HG03159 (cell line): ENCODE measurements around the gene SYCP2.

Experiments
- ATAC-seq: cut with Tn5 transposase; IDR thresholded peaks from one replicate; pipeline ENCODE4 v1.9.1; 2021; ENCODE audit warnings: mild to moderate bottlenecking, moderate library complexity; ENCODE audit not compliant: unreplicated experiment

Gene SYCP2

DNA sequence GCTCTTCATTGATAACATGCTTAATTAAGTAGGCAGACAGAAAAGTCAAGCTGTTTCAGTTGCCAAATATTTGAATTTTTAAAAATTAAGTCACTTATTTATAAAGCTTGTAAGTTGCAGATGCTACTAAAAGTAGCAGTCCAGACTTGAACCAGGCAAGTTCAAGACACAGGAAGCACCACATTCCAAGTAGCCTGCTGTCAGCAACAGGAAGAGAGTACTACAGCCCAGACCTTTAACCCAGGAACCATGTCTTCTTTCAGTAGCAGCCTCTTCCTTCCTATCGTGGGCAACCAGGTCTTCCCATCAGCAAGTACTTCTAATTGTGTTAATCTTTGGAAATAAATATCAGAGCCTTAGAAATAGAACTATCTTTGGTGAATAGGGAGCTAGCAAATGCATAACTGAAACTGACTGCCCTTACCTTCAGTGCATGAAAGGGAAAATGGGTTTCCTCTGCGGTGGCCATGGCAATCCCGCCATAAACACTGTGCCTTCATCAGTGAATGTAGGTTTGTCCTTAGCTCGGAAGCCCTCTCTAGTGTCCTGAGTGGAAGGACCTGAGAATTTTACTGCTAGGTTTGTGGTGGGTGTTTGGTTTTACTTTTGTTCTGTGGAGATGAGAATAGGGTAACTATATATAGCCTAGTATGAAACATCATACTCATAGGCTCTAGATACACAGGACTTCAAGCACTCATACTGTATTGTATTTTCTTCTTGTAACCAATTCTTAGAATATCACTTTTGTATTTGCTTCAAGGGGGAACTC lies 95.6 kb downstream of the SYCP2 start:
- peak; percentile 81 for ATAC-seq

DNA sequence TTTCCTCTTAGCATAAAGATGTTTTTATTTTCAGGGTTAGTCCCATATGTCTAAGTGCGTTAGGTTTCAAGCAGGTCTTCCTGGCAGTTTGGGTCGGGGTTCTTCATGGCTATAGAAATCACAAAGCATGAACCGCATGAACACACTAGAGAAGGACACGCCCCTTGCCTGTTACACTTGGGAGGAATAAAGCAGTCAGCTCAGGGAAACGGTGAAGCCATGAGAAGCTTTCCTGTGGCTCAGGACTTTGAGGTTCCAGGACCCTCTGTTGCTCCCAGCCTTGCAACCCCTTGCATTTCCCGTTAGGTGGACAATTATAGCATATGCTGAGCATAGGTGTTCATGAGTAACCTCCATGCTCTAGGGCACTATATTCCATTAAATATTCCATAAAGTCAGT lies 96.7 kb downstream of the SYCP2 start:
- no peak for ATAC-seq

DNA sequence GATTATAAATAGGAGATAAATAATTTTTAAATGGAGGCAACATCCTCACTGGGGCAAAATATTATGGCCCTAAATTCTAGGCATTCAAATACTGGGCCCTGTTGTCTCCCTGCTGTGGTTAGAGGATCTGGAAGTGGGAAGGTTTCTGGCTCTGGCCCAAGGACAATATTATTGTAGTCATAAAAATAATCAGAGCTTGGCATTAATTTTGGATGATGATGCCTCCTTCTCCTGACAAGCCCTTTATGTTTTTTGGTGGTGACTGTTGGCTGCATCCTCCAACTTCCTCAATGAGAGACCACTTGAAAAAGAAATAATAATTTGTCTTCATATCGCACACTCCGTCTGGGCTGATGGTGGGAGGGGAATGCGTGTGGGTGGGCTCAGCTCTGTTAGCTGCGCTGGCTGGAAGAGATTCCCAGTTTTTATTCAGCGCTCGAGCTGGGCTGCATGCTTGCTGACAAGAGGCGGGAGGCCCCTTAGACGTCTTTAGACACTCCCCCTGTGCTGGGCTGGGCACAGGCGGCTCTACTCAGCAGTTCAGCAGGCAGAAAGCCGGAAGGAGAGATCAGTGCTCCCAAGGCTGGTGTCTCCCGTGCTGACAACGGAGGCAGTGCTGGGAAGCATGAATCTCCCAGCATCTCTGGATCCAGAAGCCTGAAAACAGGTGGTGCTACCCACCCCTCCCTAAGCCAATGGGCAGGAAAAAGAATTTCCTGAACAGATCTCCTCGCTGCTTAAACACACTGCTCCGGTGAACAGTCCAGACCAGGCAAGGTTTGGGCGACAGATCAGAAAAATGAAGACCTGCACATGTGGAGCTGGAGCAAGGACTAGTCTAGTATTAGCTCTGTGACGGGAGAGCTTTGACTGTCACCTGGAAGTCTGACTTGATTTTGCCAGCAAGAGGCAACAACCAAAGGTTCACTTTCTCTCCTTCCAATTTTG lies 97.7 kb downstream of the SYCP2 start:
- no peak for ATAC-seq

DNA sequence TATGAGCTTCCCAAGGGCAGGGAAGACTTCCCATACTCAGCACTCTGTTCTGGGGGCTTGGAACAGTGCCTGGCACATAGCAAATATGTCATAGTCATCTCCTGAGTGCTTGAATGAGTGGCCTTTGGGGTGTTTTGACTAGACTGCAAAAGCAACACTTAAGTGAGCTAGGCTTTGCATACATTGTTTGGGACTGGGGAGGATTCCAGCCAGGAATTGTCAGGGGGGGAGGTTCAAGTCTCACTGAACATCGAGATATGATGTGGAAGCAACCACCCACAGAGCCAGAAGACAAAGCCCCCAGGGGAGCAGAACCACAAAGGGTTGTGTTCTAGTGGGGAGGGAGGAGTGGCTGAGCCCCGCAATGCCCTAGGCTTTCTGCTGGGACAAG lies 98.4 kb downstream of the SYCP2 start:
- no peak for ATAC-seq

DNA sequence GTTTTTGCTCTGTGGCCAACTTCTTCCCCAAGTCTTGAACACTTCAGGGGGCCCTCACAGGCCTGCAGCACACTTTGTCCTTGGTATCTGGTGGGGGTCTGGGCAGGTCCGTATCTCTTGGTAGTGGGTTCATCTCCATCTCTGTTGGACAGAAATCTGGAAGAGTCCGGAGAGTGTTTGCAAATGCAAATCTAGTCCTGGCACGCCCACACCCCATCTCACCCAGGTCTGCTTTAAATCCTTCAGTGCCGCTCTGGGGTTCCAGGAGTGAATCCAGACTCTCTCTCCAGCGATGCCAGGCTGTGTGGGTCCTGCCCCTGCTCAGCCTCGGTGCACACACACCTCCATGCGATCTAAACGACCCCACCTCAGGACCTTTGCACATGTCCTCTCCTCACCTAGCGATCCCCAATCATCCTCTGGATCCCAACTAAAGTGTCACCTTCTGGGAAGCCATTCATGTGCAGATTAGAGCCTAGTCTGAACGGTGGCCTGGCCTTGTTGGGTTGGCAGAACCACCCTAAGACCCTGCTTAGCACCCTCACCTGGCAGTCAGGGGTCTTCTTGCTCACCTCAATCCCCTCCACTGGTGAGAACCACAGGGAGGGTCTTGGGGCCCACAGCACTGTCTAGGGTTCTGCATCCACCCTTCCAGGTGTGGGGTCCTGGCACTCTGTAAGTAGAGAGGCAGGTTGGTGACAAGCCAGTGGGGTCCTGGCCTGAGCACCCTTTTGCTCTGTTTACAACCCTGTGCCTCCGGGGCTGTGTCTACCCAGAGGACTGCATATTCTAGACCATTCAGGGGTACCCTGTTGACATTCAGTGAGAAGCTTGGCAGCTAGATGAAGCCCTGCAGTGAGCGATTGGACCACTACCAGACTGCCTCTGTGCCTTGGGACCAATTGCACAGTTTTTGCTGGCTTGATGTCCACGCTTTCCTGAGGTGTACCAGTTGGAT lies 100.8 kb downstream of the SYCP2 start:
- no peak for ATAC-seq

DNA sequence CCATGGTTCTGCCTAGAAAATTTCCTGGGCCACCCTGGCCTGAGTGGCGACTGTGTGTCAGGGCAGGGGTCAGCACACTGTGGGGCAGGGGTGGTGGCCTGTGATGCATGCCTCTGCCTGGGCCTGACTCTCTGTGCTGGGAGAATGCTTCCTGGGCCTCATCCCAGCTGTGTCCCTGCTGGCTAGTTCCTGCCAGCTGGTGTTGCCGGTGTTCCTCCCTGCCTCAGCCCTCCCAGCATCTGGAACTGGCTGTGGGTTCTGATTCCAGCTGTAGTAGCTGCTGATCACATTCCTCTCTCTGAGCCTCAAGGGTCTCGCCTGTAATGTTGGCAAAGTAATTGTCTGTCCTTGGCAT lies 101.5 kb downstream of the SYCP2 start:
- no peak for ATAC-seq

DNA sequence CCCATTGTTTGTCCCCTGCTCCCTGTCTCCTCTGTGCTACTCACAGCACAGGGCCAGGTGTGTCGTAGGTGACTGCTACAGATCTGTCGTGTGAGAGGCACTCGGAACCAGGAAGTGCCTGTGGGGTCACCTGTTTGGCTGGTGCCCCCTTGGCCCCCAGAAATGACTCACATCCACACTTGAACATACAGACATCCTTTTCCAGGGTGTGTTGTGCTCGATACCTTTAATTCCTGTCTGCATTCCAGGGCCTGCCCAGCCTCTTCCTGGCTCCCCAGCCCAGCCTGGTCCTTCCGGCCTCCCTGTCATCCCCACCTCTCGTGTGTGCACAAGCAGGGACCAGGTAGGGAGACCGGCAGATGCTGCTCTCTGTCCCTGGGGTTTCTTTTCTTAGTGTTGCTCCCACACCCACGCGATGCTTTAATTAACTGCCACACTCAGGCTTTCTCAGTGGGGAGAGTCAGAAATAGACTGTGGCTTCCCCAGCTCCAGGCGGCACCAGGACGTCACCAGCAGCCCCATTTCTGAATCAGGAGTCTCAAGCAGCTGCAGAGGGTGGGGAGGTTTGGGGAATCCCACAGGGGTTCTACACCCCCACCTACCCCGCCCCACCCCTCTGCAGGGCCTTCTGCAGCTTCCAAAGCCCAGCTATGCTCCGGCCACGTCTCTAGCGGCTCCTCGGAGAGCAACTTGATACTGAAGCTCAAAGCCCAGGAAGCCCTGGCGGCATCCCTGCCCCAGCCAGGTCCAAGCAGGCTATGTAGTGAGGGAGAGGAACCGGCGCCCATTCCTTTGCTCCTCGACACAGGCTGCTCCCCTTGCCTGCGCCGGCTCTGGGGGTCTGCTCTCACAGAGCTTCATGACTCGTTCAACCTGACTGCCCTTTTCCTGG lies 102.2 kb downstream of the SYCP2 start:
- ATAC-seq: no peak

DNA sequence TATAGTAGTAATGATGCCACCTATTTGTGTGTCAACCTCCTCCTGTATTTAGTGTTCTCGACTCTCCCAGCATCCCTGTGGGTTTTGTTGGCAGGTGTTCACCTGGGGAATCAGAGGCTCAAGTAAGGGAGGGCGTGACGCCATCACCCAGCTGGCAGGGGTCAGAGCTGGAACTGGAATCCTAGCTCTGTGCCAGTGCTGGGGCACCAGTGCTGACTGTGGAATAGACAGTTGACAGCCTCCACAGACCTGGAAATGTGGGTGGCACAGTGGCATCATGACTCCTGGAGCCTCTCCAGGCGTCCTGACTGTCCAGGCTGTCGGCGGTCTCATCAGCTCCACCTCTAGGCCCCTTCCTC lies 102.8 kb downstream of the SYCP2 start:
- ATAC-seq: no peak

DNA sequence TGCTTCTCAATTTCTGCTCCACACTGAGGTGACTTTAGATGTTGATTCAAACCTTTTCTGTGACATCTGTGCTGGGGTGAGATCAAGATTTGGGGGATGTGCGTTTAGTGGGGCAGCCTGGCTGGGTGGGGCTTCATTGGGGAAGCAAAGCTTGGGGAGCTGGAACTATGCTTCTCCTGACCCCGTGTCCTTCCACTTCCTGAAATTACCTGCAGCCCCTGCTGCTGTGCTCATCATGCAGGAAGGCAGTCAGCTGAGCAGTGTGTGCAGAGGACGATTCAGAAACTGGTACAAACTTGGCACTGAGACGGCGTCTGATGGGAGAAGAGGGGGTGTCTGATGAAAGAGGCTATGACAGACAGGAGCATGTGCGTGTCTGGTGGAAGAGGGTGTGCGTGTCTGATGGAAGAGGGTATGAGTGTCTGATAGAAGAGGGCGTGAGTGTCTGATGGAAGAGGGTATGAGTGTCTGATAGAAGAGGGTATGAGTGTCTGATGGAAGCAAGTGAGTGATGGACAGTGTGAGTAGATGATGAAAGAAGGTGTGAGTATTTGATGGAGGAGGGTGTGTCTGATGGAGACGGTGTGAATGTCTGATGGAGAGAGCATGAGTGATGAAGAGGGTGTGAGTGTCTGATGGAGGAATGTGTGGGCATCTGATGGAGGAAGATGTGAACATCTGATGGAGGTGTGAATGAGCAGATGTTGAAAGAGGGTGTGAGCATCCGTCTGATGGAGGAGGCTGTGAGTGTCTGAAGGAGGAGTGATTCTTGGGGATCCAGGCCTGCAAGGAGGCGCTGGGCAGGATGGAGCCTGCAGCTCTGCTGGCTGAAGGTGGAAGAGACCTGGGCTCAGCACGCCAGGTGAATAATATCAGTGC lies 103.4 kb downstream of the SYCP2 start:
- ATAC-seq: no peak

DNA sequence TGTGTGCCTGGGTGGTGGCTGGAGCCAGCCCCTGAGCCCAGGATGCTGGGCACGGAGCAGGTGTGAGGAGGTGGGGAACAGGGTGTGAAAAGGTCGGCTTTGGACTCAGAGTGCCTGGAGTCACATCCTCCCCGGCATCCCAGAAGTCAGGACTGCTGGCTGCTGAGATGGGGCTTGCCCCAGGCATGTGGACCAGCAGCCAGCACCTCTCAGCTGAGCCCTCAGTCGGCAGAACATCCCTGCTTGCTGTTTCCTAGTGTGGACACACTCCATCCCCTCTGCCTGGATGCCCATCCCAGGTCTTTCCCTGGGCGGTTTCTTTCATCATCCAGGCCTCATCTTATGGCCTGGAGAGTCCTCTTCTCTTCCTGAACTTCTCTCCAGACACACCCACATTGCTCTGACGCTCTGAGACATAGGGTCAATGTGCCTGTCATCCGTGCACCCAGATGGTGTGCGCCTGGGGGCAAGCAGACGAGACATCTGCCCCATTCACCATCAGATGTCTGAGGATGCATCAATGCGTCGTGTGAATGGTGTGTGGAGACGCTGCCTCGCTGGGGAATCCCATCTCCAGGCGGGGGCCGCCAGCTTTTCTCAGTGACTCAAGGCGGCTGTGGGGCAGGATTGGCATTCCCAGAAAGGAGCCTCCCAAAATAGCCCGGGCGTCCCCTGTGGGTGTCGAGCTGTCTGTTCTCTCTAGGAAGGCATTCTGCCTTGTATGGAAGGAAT lies 104.2 kb downstream of the SYCP2 start:
- no peak for ATAC-seq

DNA sequence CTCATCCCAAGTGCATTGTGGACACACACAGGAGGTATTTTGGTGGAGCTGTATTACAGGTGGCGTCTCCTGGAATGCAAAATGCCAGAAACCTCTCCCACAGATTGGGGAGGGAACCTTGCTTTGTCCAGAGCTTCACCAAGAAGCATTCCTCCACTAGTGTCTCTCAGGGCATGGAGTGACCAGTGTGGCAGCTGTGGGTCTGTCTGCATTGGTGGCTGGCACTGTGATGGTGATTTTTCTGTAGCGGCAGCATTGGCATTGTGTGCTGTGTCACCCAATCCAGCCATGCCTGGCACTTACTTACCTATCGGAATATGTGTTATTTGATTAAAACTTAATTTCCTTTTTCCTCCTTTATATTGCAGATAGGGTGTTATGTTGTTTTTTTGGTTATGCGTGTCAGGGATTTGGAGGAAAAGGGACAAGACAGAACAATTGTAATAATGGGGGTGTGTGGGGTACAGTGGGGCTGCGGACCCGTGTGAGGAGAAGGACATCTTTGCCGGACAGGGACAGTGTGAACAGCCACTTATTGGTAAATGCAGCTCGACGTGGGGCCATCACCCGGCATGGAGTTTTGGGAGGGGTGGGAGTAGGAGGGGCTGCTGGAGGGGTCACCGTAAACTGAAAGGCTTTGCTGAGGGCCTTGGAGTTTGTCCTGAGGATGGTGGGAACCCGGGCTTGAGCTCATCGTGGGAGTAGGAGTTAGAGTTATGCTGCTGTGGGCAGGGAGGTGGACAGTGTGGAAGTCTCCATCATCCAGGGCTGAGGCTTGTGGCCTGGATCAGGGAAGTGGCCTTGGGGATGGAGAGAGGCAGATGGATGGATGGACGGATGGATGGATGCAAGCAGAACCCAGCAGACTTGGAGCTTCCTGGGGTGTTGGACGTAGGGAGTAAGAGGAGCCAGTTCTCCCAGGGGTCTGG lies 105.0 kb downstream of the SYCP2 start:
- ATAC-seq: no peak

DNA sequence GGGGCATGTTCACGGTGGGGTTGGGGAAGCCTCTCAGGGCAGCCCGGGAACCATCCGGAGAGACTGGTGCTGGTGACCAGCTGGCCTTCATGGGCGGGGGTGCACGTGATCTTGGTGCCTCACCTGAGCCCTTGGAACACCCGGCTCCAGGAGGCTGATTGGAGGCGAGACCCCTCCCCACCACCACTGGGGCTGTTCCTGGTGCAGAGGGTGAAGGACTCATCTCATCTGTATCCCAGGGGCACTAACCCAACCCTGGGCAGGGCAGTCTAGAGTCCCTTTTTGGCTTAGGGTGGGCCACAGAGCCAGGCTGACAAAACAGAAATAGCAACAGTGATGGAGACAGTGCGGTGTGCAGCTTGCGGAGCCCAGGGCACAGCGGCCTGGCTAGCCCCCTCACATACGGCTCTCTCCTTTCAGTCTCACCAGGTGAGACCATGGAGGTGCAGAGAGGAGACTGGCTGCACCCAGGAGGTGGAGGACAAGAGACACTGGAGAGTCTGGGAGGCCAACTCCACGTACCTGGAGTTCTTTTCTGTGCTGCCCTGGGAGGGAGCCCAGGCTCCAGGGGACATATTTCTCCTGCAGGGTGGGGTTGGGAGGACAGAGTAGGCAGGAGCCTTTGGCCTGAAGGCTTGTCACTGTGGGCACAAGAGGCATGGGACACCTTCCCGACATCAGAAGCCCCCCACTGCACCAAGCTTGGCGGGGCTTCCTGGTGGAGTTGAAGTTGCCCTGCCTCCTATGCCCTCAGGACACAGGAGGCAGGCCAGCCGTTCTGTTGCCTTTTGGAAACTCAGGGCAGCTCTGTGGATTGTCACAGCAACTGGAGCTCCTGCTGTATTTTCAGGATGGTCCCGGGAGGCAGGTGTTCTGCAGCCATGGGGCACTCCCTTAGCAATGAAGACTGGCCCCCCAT lies 106.0 kb downstream of the SYCP2 start:
- ATAC-seq: no peak

DNA sequence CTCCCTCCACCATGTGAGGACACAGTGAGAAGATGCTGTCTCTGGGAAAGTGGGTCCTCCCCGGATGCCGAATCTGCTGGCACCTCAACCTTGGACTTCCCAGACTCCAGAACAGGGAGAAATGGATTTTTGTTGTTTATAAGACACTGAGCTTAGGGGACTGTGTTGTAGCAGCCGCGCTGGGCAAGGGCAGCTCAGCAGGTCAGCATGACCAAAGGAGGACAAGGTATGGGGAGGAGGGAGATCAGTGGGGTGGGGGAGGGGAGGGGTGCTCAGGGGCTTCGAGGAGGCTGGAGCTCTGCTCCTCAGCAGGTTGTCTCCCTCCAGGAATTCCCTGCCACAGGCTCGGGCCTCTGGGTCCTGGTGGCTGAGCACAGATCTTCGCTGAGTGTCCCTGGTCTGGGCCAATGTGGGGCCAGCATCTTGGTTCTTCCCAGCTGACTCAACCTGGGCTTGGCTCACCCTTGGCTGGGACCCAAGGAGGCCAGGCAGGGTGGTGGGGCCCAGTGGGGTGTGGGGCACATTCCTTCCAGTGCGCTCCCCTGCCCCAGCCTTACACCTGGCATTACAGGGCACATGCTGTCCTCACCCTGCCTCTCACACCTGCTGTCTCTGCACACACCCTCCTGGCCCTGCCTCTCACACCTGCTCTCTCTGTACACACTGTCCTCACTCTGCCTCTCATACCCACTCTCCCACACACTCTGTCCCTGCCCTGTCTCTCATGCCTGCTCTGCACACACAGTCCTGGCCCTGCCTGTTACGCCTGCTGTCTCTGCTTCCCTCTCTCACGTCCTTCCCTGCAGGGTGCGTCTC lies 107.3 kb downstream of the SYCP2 start:
- no peak for ATAC-seq

DNA sequence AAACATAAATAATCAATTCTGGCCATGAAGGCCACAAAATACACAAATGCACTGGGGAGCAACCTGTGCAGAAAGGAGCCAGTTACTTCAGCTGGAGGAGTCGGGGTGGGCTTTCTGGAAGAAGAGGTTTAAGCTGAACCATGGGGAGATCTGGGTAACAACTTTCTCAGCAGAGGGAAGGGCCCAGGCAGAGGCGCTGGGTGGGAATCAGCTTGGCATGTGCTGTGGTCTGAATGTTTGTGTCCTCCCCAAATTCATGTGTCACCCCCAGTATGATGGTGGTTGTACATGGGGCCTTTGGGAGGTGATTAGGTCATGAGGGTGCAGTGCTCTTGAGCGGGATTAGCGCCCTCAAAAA lies 107.9 kb downstream of the SYCP2 start:
- no peak for ATAC-seq

DNA sequence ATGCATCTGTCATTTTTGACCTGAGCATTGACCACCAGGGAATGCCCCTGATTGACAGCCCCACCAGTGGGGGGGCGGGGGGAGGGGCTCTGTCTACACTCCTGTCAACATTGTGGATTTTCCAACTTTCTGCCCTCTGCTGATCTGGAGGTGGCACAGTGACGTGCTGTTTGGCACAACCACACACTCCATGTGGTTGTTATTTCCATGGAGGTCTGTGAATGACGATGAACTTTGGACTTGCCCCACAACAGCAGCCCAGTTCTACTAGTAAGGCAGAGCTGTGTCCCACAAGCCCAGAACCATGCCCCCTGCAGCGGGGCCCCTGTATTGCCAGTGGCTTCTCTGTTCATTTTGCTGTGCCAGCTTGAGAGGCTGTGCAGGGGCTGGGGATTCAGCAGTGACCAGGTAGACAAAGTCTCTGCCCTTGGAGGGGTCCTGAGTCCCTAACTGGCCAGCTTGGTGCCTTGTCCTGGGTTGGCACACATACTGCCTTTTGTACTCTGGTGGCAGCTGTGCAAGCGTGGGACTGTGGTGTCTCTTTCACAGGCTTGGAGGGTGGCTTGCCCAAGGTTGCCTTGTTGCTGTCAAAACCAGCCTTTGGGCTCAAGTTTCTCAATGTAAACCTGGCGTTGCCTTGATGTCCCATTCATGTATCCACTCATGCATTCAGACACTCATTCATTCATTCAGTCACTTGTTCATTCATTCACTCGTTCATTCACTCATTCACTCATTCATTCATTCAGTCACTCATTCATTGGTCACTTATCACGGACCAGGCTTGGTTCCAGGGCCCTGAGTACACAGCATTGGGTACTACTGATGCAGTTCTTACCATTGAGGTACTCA lies 108.5 kb downstream of the SYCP2 start:
- no peak for ATAC-seq
